HepG2 (cell line): ENCODE data around the gene ZNF584. TPM values are rescaled to one million over a fixed set of nuclear protein-coding genes. Genes with fewer than 3 reads are reported as not detected.

ENCODE experiments used
- FOSL1 ChIP-seq: sonication (generic); formaldehyde crosslinking; IDR thresholded peaks from 2 replicates; pipeline ENCODE4 v1.9.0; 2021; ENCODE audit warnings: missing genetic modification reagents, borderline replicate concordance
- KLF15 ChIP-seq: sonication (generic); formaldehyde crosslinking; IDR thresholded peaks from 2 replicates; pipeline ENCODE4 v1.8.1; 2023; ENCODE audit warnings: borderline replicate concordance, mild to moderate bottlenecking, inconsistent platforms, missing genetic modification reagents, mixed read lengths
- KMT2A ChIP-seq: sonication (generic); formaldehyde crosslinking; IDR thresholded peaks from 2 replicates; pipeline ENCODE4 v1.4.0; 2020; ENCODE audit warnings: missing genetic modification reagents
- KMT2B ChIP-seq: IDR thresholded peaks from 2 replicates; pipeline ENCODE4 v1.6.1; 2016; ENCODE audit warnings: missing genetic modification reagents, missing compliant biosample characterization
- MAZ ChIP-seq, 2 experiments: sonication (generic) in 1 of 2; formaldehyde crosslinking in 1 of 2; IDR thresholded peaks; 2 replicates each; pipeline versions ENCODE4 v1.5.0 to v1.6.1; 2012 to 2020; ENCODE audit warnings: low read depth in 2 of 2, mild to moderate bottlenecking in 2 of 2, borderline replicate concordance in 1 of 2, improper control_type of control experiment in 1 of 2, low read length in 1 of 2, missing genetic modification reagents in 1 of 2, moderate library complexity in 1 of 2
- RBM22 ChIP-seq: fragments of 200-400 bp; formaldehyde crosslinking; optimal IDR thresholded peaks from 2 replicates; pipeline ENCODE3; 2017; ENCODE audit warnings: mild to moderate bottlenecking, low read length, moderate library complexity
- YEATS4 ChIP-seq: sonication (generic); formaldehyde crosslinking; IDR thresholded peaks from 2 replicates; pipeline ENCODE4 v1.4.0; 2020; ENCODE audit warnings: missing genetic modification reagents, borderline replicate concordance
- ZBTB26 ChIP-seq: IDR thresholded peaks from 2 replicates; pipeline ENCODE4 v1.6.1; 2016; ENCODE audit warnings: missing compliant biosample characterization, missing genetic modification reagents, borderline replicate concordance
- ZNF460 ChIP-seq: sonication (generic); formaldehyde crosslinking; IDR thresholded peaks from 2 replicates; pipeline ENCODE4 v1.5.1; 2020; ENCODE audit warnings: missing genetic modification reagents, mild to moderate bottlenecking, borderline replicate concordance
- ZNF569 ChIP-seq: sonication (generic); formaldehyde crosslinking; IDR thresholded peaks from 2 replicates; pipeline ENCODE4 v1.5.0; 2020; ENCODE audit warnings: mild to moderate bottlenecking, missing genetic modification reagents, moderate library complexity, borderline replicate concordance
- ZNF639 ChIP-seq: conservative IDR thresholded peaks from 2 replicates; pipeline ENCODE4 v1.6.1; 2018; ENCODE audit warnings: missing genetic modification reagents
- ZNF850 ChIP-seq: sonication (generic); formaldehyde crosslinking; conservative IDR thresholded peaks from 2 replicates; pipeline ENCODE4 v1.9.0; 2021; ENCODE audit warnings: mild to moderate bottlenecking, missing genetic modification reagents
- polyA plus RNA-seq, 8 experiments: library from polyadenylated mRNA; depleted of rRNA in 3 of 8; stranded (reverse) in 7 of 8; unstranded in 1 of 8; fragments of >200 nt; fragmentation: Illumina TruSeq in 4 of 8; extraction: Trizol in 4 of 8; gene quantifications; 2 replicates each; pipeline versions ENCODE4 v1.2.1 to v1.2.3, GENCODE V29; 2011 to 2016; ENCODE audit warnings: low read depth in 4 of 8, missing spikeins in 1 of 8, mixed read lengths in 1 of 8; ENCODE audit not compliant: insufficient read depth in 1 of 8
- total RNA-seq, 5 experiments: library from RNA; depleted of rRNA; stranded (reverse); fragments of >200 nt; fragmentation: Illumina TruSeq; extraction: Trizol; gene quantifications; 2 replicates each; pipeline ENCODE4 v1.2.3, GENCODE V29; 2016; ENCODE audit warnings: low read depth in 1 of 5
- TF ChIP-seq, protein P1 (sequence below), 2 experiments: fragments of 450-650 bp in 1 of 2; sonication (generic) in 1 of 2; formaldehyde crosslinking in 1 of 2; IDR thresholded peaks; 2 replicates each; pipeline versions ENCODE4 v1.6.1 to v1.8.0; 2016 to 2022; ENCODE audit warnings: antibody characterized with exemption in 1 of 2, mild to moderate bottlenecking in 1 of 2, missing genetic modification reagents in 1 of 2
- TF ChIP-seq, protein P2 (sequence below): sonication (generic); formaldehyde crosslinking; IDR thresholded peaks from 2 replicates; pipeline ENCODE4 v1.5.0; 2020; ENCODE audit warnings: missing genetic modification reagents

ZNF584 gene
- total and polyA plus RNA-seq, 2 of the 13 experiments (the other 11 are each of a cell fraction or from before 2014, with no cell fraction given), result 2.4 to 7.0 TPM

DNA sequence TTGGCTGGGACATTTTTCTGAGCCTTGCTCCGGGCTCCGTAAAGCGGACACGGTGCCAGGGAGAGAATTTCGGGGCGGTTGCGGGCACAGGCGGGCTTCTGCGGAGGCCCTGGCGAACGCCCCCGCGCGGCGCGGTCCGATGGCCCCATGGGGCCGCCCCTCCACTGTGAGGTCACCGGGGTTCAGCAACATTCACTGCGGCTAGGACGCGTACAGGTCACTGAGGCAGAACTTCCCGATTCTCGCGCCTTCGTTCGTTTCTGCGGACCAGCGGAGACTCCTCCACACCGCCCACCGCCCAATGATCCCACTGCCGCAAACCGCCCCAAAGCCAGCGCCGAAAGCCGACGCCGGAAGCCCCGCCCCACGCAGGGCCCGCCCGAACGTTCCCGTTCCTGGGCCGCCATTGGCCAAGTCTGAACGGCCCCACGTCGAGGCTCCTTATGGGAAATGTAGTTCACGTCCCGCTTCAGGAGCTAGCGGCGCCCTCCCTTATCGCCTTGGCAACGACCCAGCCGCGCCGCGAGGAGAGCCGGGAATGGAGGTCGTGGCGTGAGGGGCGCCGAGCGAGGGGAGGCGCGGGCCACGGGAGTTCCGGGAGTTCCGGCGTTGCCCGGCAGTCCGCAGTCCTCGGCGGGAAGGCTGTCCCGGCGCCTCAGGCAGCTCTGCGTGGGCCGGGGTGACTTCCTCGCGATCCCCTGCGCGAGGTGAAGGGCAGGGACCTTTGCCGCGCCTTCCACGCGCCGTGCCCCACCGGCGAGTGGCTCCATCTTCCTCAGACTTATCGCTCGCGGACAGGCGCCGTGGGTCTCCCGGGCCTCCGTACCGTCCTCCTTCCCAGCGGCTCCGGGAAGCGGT lies at the start of gene ZNF584 (continued):
- TF ChIP-seq, protein P1, sequence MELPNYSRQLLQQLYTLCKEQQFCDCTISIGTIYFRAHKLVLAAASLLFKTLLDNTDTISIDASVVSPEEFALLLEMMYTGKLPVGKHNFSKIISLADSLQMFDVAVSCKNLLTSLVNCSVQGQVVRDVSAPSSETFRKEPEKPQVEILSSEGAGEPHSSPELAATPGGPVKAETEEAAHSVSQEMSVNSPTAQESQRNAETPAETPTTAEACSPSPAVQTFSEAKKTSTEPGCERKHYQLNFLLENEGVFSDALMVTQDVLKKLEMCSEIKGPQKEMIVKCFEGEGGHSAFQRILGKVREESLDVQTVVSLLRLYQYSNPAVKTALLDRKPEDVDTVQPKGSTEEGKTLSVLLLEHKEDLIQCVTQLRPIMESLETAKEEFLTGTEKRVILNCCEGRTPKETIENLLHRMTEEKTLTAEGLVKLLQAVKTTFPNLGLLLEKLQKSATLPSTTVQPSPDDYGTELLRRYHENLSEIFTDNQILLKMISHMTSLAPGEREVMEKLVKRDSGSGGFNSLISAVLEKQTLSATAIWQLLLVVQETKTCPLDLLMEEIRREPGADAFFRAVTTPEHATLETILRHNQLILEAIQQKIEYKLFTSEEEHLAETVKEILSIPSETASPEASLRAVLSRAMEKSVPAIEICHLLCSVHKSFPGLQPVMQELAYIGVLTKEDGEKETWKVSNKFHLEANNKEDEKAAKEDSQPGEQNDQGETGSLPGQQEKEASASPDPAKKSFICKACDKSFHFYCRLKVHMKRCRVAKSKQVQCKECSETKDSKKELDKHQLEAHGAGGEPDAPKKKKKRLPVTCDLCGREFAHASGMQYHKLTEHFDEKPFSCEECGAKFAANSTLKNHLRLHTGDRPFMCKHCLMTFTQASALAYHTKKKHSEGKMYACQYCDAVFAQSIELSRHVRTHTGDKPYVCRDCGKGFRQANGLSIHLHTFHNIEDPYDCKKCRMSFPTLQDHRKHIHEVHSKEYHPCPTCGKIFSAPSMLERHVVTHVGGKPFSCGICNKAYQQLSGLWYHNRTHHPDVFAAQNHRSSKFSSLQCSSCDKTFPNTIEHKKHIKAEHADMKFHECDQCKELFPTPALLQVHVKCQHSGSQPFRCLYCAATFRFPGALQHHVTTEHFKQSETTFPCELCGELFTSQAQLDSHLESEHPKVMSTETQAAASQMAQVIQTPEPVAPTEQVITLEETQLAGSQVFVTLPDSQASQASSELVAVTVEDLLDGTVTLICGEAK (IDR thresholded peaks at IDR 0.05), result no peak
- TF ChIP-seq, protein P1 (CRISPR knock-in tag; IDR thresholded peaks at IDR 0.05), result 0 out of 2 replicates have a peak, but pooled peaks have one; percentile 14
- TF ChIP-seq FOSL1 (no peak), KLF15 (peak; percentile 36; the same call in 1 of the 2 replicates), ZNF460 (CRISPR knock-in tag) (no peak; the same call in 1 of the 2 replicates), ZNF639 (CRISPR knock-in tag) (no peak; the same call in 1 of the 2 replicates), ZNF850 (peak; percentile 91; the same call in 1 of the 2 replicates), RBM22 (peak; percentile 49), ZBTB26 (CRISPR knock-in tag) (no peak), ZNF569 (CRISPR knock-in tag) (no peak), KMT2B (peak; percentile 37; the same call in 1 of the 2 replicates), KMT2A (CRISPR knock-in tag) (peak; percentile 3; the same call in 1 of the 2 replicates), YEATS4 (CRISPR knock-in tag) (no peak; the same call in 1 of the 2 replicates), MAZ (IDR thresholded peaks at IDR 0.05; ENCODE audit: borderline replicate concordance, low read depth, low read length) (peak; percentile 57; the same call in 1 of the 2 replicates), MAZ (CRISPR knock-in tag; IDR thresholded peaks at IDR 0.05; ENCODE audit: low read depth) (peak; percentile 74)
- TF ChIP-seq, protein P2, sequence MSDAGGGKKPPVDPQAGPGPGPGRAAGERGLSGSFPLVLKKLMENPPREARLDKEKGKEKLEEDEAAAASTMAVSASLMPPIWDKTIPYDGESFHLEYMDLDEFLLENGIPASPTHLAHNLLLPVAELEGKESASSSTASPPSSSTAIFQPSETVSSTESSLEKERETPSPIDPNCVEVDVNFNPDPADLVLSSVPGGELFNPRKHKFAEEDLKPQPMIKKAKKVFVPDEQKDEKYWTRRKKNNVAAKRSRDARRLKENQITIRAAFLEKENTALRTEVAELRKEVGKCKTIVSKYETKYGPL (CRISPR knock-in tag), result no peak
